Peyer's patch (tissue), 4 donors: Measurements from ENCODE around the gene WIPF1. TPM values are rescaled to one million over a fixed set of nuclear protein-coding genes. Genes with fewer than 3 reads are reported as not detected.

ENCODE experiments used
- DNase-seq, 3 donors: peaks; one replicate each; pipeline ENCODE4 v3.0.0-alpha.2; 2017 to 2019
- H3K27ac ChIP-seq, 4 donors: fragments of 200-600 bp; sonication (generic); one replicate each; pipeline ENCODE4 v1.5.1; 2016 to 2019
- H3K27me3 ChIP-seq, 2 donors: fragments of 200-600 bp; sonication (generic); one replicate each; pipeline ENCODE4 v1.5.1; 2019
- H3K36me3 ChIP-seq, 3 donors: fragments of 200-600 bp; sonication (generic); one replicate each; pipeline ENCODE4 v1.5.1; 2016 to 2019
- H3K4me1 ChIP-seq, 4 donors: fragments of 200-600 bp; sonication (generic); one replicate each; pipeline ENCODE4 v1.5.1; 2016 to 2019
- H3K4me3 ChIP-seq, 4 donors: fragments of 200-600 bp; sonication (generic); 1 replicate in 3 of 4; 2 replicates in 1 of 4; pipeline ENCODE4 v1.5.1; 2016 to 2019; ENCODE audit warnings: mild to moderate bottlenecking in 1 of 4
- H3K9me3 ChIP-seq, 4 donors: fragments of 200-600 bp; sonication (generic); one replicate each; pipeline ENCODE4 v1.5.1; 2016 to 2019; ENCODE audit warnings: mild to moderate bottlenecking in 1 of 4
- POLR2A ChIP-seq, 2 donors: fragments of 450-650 bp; IDR thresholded peaks; one replicate each; pipeline ENCODE4 v1.5.1; 2017; ENCODE audit warnings: antibody characterized with exemption in 2 of 2, mild to moderate bottlenecking in 2 of 2, moderate library complexity in 2 of 2
- total RNA-seq, 4 donors: library from RNA; depleted of rRNA; stranded (reverse); fragments of >200 nt; gene quantifications; one replicate each; pipeline ENCODE4 v1.1.0, GENCODE V29; 2016
- TF ChIP-seq, protein P1 (sequence below), 6 experiments: fragments of 450-650 bp in 4 of 6; fragments of 200-600 bp in 2 of 6; sonication (generic) in 1 of 6; IDR thresholded peaks; one replicate each; pipeline ENCODE4 v1.5.1; 2017 to 2019; ENCODE audit warnings: antibody characterized with exemption in 6 of 6, mild to moderate bottlenecking in 3 of 6, moderate library complexity in 1 of 6

The WIPF1 gene
- total RNA-seq, 4 donors from 2014 or later, result 7.4 to 81.7 (median 17.3) TPM

DNA sequence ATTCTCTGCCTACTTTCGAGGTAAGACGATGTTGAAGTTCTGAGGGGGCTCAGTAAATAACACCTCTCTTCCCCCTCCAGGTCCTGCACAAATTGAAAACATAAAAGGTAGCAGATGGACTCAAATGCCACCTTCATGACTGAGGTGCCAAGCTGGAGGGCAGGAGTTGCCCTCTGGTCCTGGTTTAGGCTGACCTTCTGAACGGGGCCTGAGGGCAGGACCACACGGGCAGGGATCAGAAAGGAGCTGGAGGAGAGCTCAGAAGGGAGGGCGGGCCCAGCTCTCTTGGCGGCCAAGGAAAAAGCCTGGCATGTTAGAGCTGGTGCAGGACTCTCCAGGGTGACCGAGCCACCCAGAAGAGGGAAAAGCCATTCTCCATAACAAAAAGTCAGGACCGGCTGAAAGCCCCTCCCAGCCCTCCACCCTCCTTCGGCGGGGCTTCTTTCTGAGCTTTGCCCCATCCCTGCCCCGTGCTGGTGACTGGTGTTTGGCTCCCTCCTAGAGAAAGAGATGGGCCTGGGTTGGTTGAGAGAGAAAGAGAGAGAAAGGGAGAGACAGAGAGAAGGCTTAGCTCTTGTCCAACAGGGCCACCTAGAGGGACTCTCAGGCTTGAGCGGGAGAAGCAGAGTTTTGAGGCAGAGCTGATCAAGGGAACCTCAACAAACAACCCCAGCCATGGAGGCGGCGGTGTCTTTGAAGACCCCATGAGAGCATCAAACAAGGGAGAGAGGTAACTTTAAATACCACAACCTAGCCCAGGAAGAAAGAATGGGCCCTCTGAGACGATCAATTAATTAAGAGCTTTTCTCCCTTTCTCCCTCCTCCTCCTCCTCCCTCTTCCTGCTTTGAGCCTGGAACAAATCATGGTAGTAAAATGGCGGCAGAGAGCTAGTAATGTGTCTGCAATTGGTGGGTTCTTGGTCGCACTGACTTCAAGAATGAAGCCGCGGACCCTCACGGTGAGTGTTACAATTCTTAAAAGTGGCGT, 50.8 kb downstream of the WIPF1 start:
- Histone ChIP-seq H3K36me3 (no peaks in the 10 kb centered on the region), H3K9me3 (no peaks in the 10 kb centered on the region), H3K27ac (no peak overlapping the region), H3K27me3 (no peaks in the 10 kb centered on the region), H3K4me3 (no peak overlapping the region), H3K4me1 (no peaks in the 10 kb centered on the region)
- DNase-seq, result no peak
- no peak for TF ChIP-seq POLR2A (IDR thresholded peaks at IDR 0.05)
- TF ChIP-seq, protein P1, sequence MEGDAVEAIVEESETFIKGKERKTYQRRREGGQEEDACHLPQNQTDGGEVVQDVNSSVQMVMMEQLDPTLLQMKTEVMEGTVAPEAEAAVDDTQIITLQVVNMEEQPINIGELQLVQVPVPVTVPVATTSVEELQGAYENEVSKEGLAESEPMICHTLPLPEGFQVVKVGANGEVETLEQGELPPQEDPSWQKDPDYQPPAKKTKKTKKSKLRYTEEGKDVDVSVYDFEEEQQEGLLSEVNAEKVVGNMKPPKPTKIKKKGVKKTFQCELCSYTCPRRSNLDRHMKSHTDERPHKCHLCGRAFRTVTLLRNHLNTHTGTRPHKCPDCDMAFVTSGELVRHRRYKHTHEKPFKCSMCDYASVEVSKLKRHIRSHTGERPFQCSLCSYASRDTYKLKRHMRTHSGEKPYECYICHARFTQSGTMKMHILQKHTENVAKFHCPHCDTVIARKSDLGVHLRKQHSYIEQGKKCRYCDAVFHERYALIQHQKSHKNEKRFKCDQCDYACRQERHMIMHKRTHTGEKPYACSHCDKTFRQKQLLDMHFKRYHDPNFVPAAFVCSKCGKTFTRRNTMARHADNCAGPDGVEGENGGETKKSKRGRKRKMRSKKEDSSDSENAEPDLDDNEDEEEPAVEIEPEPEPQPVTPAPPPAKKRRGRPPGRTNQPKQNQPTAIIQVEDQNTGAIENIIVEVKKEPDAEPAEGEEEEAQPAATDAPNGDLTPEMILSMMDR (IDR thresholded peaks at IDR 0.05), result peak in 3 of 6 experiments; percentile 26 to 48 (median 27)

DNA sequence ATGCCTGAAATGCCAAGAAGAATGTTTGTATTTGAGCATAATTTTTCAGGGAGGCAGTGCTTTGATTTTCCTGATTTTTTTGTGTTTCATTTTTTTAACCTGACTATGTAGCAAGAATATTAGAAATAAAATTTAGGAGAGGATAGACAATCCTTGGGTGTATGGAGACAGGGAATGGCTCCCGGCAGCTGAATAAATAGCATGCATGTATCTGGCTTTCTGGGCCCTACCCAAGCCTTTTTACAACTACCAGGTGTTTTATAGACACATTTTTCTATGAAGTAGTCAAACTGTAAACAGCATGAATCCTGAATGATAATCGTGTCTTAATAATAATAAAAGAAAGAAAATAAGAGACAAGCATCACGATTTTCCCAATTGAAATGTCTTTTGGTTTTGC, 52.4 kb downstream of the WIPF1 start:
- no peaks in the 10 kb centered on the region for H3K36me3 ChIP-seq
- DNase-seq, result no peak
- H3K27me3 ChIP-seq, result no peaks in the 10 kb centered on the region
- no peak overlapping the region for H3K27ac ChIP-seq
- H3K4me3 ChIP-seq, result no peak overlapping the region
- TF ChIP-seq, protein P1 (IDR thresholded peaks at IDR 0.05), result no peak
- TF ChIP-seq POLR2A (IDR thresholded peaks at IDR 0.05), result no peak
- no peaks in the 10 kb centered on the region for H3K9me3 ChIP-seq
- no peaks in the 10 kb centered on the region for H3K4me1 ChIP-seq

DNA sequence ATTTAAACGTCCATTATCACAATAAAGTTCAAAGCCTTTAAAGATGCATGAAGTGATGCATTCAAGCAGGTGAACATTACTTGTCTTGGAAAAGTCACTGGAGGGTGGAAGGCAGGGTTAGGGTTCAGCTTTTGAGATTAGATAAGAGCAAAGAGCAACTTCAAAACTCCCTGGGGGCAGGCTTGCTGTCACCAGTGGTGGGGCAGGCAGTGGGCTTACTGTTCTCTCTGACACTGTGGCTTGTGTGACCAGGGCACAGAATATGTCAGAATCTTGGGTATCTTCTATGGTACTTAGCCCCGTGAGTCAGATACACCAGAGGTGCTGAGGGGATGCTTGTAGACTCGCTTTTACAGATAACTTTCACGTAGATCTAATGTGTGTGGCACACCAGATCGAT, 52.8 kb downstream of the WIPF1 start:
- Histone ChIP-seq H3K4me3 (no peak overlapping the region), H3K27ac (no peak overlapping the region), H3K4me1 (no peaks in the 10 kb centered on the region)

DNA sequence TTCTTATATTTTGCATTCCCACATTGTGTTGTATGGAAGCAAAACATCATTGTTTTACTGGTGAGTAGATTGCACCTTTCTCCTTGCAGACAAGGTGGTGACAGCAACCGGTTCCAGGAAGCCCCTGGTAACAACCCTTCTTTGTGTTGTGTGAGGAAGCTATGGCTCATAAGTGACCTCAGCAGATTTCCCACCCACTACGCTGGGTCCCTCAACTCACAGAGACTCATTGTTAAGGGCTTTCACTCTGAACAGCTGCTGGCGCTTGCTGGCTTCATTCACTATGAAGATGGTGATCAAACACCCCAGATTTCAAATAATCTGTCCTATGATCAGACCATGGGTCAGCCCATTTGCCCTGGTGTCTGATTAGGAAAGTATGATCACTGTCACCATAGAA, 53.4 kb downstream of the WIPF1 start:
- Histone ChIP-seq H3K27ac (no peak overlapping the region), H3K36me3 (no peaks in the 10 kb centered on the region), H3K27me3 (no peaks in the 10 kb centered on the region), H3K4me1 (no peaks in the 10 kb centered on the region), H3K4me3 (no peak overlapping the region), H3K9me3 (no peaks in the 10 kb centered on the region)
- TF ChIP-seq POLR2A (IDR thresholded peaks at IDR 0.05), result no peak
- TF ChIP-seq, protein P1 (IDR thresholded peaks at IDR 0.05), result no peak
- no peak for DNase-seq

More for the DNA sequence above, 52.8 kb downstream of the WIPF1 start:
- Histone ChIP-seq H3K36me3 (no peaks in the 10 kb centered on the region), H3K27me3 (no peaks in the 10 kb centered on the region), H3K9me3 (no peaks in the 10 kb centered on the region)
- TF ChIP-seq POLR2A (IDR thresholded peaks at IDR 0.05), result no peak
- TF ChIP-seq, protein P1 (IDR thresholded peaks at IDR 0.05), result no peak
- no peak for DNase-seq

DNA sequence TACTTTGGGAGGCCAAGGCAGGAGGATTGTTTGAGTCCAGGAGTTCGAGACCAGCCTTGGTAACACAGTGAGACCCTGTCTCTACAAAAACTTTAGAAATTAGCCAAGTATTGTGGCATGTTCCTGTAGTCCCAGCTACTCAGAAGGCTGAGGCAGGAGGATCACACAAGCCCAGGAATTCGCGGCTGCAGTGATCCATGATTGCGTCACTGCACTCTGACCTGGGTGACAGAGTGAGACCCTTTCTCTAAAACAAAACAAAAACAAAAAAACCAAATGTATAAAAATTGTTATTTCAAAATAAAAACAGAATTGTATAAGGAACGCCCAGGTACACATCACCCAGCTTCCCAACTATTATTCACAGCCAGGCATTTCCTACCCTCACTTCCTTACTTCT, 56.7 kb downstream of the WIPF1 start:
- no peak for DNase-seq
- H3K9me3 ChIP-seq, result no peaks in the 10 kb centered on the region
- no peaks in the 10 kb centered on the region for H3K36me3 ChIP-seq
- no peak overlapping the region for H3K27ac ChIP-seq
- H3K27me3 ChIP-seq, result no peaks in the 10 kb centered on the region
- H3K4me1 ChIP-seq, result no peaks in the 10 kb centered on the region
- TF ChIP-seq, protein P1 (IDR thresholded peaks at IDR 0.05), result no peak
- TF ChIP-seq POLR2A (IDR thresholded peaks at IDR 0.05), result no peak
- no peak overlapping the region for H3K4me3 ChIP-seq
